Prostate gland (tissue), 2 donors: ENCODE data around the gene AQP5. TPM values are rescaled to one million over a fixed set of nuclear protein-coding genes. Genes with fewer than 3 reads are reported as not detected.

Experiments used
- DNase-seq: peaks from one replicate; pipeline ENCODE4 v3.0.0-alpha.2; 2019; ENCODE audit warnings: low spot score
- H3K27ac ChIP-seq, 2 donors: fragments of 200-600 bp; sonication (generic); 2 replicates each; pipeline ENCODE4 v1.5.1; 2017 to 2019
- H3K27me3 ChIP-seq: fragments of 200-600 bp; sonication (generic); replicated peaks from 2 replicates; pipeline ENCODE4 v1.5.1; 2019; ENCODE audit not compliant: insufficient read depth
- H3K36me3 ChIP-seq, 2 donors: fragments of 200-600 bp; sonication (generic); 1 replicate in 1 of 2; 2 replicates in 1 of 2; pipeline versions ENCODE4 v1.5.1 to v1.8.1; 2017 to 2019
- H3K4me1 ChIP-seq: fragments of 200-600 bp; sonication (generic); replicated peaks from 2 replicates; pipeline ENCODE4 v1.5.1; 2019
- H3K4me3 ChIP-seq, 2 donors: fragments of 200-600 bp; sonication (generic); 2 replicates each; pipeline ENCODE4 v1.5.1; 2017 to 2019
- H3K9me3 ChIP-seq: fragments of 200-600 bp; sonication (generic); 2 replicates; pipeline ENCODE4 v1.5.1; 2017
- CTCF ChIP-seq, 4 experiments: fragments of 200-600 bp in 2 of 4; fragments of 450-650 bp in 2 of 4; sonication (generic) in 2 of 4; IDR thresholded peaks; 1 replicate in 3 of 4; 2 replicates in 1 of 4; pipeline ENCODE4 v1.5.1; 2016 to 2019; ENCODE audit warnings: antibody characterized with exemption in 4 of 4, mild to moderate bottlenecking in 2 of 4, moderate library complexity in 2 of 4
- POLR2A ChIP-seq: fragments of 450-650 bp; IDR thresholded peaks from one replicate; pipeline ENCODE4 v1.6.1; 2016; ENCODE audit warnings: antibody characterized with exemption, mild to moderate bottlenecking
- POLR2AphosphoS5 ChIP-seq: sonication (generic); formaldehyde crosslinking; IDR thresholded peaks from one replicate; pipeline ENCODE4 v1.6.1; 2017; ENCODE audit warnings: antibody characterized with exemption
- WGBS: methylation state at CpG from one replicate; pipeline ENCODE4 v1.1.5; 2018; 5-methylcytosine and 5-hydroxymethylcytosine counted together
- intact Hi-C: fragments of 100-400 bp; cut with DNase I; formaldehyde crosslinking; loops from one replicate; pipeline ENCODE4 v1.14.2; 2022
- total RNA-seq, 2 donors: library from RNA; depleted of rRNA; stranded (reverse); fragments of >200 nt; gene quantifications; one replicate each; pipeline ENCODE4 v1.1.0, GENCODE V29; 2016

Gene AQP5
- total RNA-seq, 2 donors from 2014 or later, result 3.4 to 25.8 TPM

GRCh38 chr12:49922349-49923034 is 39.2 kb upstream of the AQP5 start:
- Histone ChIP-seq H3K4me3 (no peak overlapping the region), H3K27ac (no peak overlapping the region), H3K4me1 (no peaks in the 10 kb centered on the region), H3K36me3 (no peaks in the 10 kb centered on the region), H3K27me3 (no peaks in the 10 kb centered on the region), H3K9me3 (no peaks in the 10 kb centered on the region)
- intact Hi-C loops, result no loop called here
- WGBS, result 65% methylated on average over 12 of the region's 12 CpGs
- no peak for DNase-seq
- TF ChIP-seq POLR2AphosphoS5 (no peak), CTCF (IDR thresholded peaks at IDR 0.05) (no peak), POLR2A (no peak)

- 82% methylated on average over 7 of the region's 7 CpGs for WGBS
- no peaks in the 10 kb centered on the region for H3K9me3 ChIP-seq
- no peak overlapping the region for H3K27ac ChIP-seq
- no peak overlapping the region for H3K4me3 ChIP-seq
- no peak for TF ChIP-seq POLR2A
- no peak for TF ChIP-seq POLR2AphosphoS5
- TF ChIP-seq CTCF (IDR thresholded peaks at IDR 0.05), result no peak
- H3K4me1 ChIP-seq, result no peaks in the 10 kb centered on the region
- no peaks in the 10 kb centered on the region for H3K27me3 ChIP-seq
- intact Hi-C loops, result no loop called here
- H3K36me3 ChIP-seq, result no peaks in the 10 kb centered on the region
- DNase-seq, result no peak
Observed at GRCh38 chr12:49923035-49923644, 38.5 kb upstream of the AQP5 start.

- H3K27ac ChIP-seq, result no peak overlapping the region
- TF ChIP-seq POLR2AphosphoS5 (no peak), POLR2A (no peak), CTCF (IDR thresholded peaks at IDR 0.05) (no peak)
- WGBS, result 90% methylated on average over 15 of the region's 15 CpGs
- no peaks in the 10 kb centered on the region for H3K27me3 ChIP-seq
- no peak for DNase-seq
- no peaks in the 10 kb centered on the region for H3K4me1 ChIP-seq
- intact Hi-C loops, result no loop called here
- no peak overlapping the region for H3K4me3 ChIP-seq
- no peaks in the 10 kb centered on the region for H3K9me3 ChIP-seq
- no peaks in the 10 kb centered on the region for H3K36me3 ChIP-seq
Observed at GRCh38 chr12:49923880-49924556, 37.7 kb upstream of the AQP5 start.

GRCh38 chr12:49924628-49925246 is 36.9 kb upstream of the AQP5 start:
- Histone ChIP-seq H3K9me3 (no peaks in the 10 kb centered on the region), H3K4me3 (no peak overlapping the region), H3K27me3 (no peaks in the 10 kb centered on the region), H3K4me1 (no peaks in the 10 kb centered on the region), H3K27ac (no peak overlapping the region), H3K36me3 (no peaks in the 10 kb centered on the region)
- 87% methylated on average over 7 of the region's 7 CpGs for WGBS
- no peak for DNase-seq
- intact Hi-C loops, result no loop called here
- no peak for TF ChIP-seq POLR2AphosphoS5
- TF ChIP-seq POLR2A, result no peak
- no peak for TF ChIP-seq CTCF (IDR thresholded peaks at IDR 0.05)
